K562 (cell line): ENCODE measurements around the gene CLCA1. TPM values are rescaled to one million over a fixed set of nuclear protein-coding genes. Genes with fewer than 3 reads are reported as not detected.

Experiments used
- ATAC-seq: fragments of 200-7000 bp; cut with Tn5 transposase; 3 replicates; pipeline ENCODE4 v1.9.1; 2020; ENCODE audit warnings: moderate library complexity
- Bru-seq: library from RNA; stranded (reverse); fragments of 400-500 nt; gene quantifications from one replicate; lab custom pipeline; 2021; lab: Mats Ljungman, UMichigan
- BruChase-seq, 2 experiments: library from RNA; stranded (reverse); fragments of 400-500 nt; gene quantifications; one replicate each; lab custom pipeline; 2021; lab: Mats Ljungman, UMichigan
- BruUV-seq: library from RNA; stranded (reverse); fragments of 400-500 nt; replicated peaks from 2 replicates; lab custom pipeline; 2021; lab: Mats Ljungman, UMichigan
- CTCF ChIA-PET: fragments of 300-600 bp; formaldehyde crosslinking; extraction: SDS; loops from one replicate; lab custom pipeline; 2021; ENCODE audit warnings: low intra/inter-chr PET ratio; lab: Yijun Ruan, JAX
- POLR2A ChIA-PET: fragments of 300-600, 350-650 bp; sonication (Branson Sonifier 250); formaldehyde crosslinking; extraction: SDS; loops from one replicate; lab custom pipeline; 2021; ENCODE audit warnings: antibody characterized with exemption, inconsistent platforms; lab: Yijun Ruan, JAX
- DNase-seq, 4 experiments: peaks; one replicate each; pipeline versions ENCODE4 v3.0.0 to v3.0.0-alpha.2; 2011 to 2018; ENCODE audit warnings: low spot score in 3 of 4, mixed read lengths in 3 of 4; ENCODE audit errors: extremely low read depth in 1 of 4
- FAIRE-seq: peaks from 2 replicates; lab custom pipeline; 2011; peaks lifted over from hg19 to GRCh38; lab: Jason Lieb, UNC
- H2AFZ ChIP-seq: 2 replicates; pipeline ENCODE4 v1.6.0; 2011; ENCODE audit warnings: low read depth, low read length, control low read depth, inconsistent platforms
- H3K27ac ChIP-seq: fragments of 200-600 bp; 3 replicates; pipeline ENCODE4 v1.8.0; 2011; ENCODE audit warnings: low read depth, mild to moderate bottlenecking, control low read depth, inconsistent platforms, low read length, moderate library complexity, mixed read lengths; ENCODE audit errors: extremely low read depth
- H3K27me3 ChIP-seq, 2 experiments: fragments of 300-600 bp in 1 of 2; 2 replicates in 1 of 2; 3 replicates in 1 of 2; pipeline versions ENCODE4 v1.6.0 to v1.8.0; 2011; ENCODE audit warnings: inconsistent platforms in 2 of 2, low read length in 2 of 2, mild to moderate bottlenecking in 1 of 2, mixed read lengths in 1 of 2, moderate library complexity in 1 of 2; ENCODE audit not compliant: control insufficient read depth in 2 of 2, insufficient read depth in 2 of 2
- H3K36me3 ChIP-seq: fragments of 300-600 bp; 3 replicates; pipeline ENCODE4 v1.8.0; 2011; ENCODE audit warnings: mild to moderate bottlenecking, low read length, inconsistent platforms; ENCODE audit not compliant: control insufficient read depth, insufficient read depth
- H3K4me1 ChIP-seq, 2 experiments: fragments of 200-600 bp in 1 of 2; replicated peaks in 1 of 2; 2 replicates in 1 of 2; 3 replicates in 1 of 2; pipeline versions ENCODE4 v1.5.1 to v1.8.0; 2011; ENCODE audit warnings: inconsistent platforms in 2 of 2, low read length in 2 of 2, mild to moderate bottlenecking in 1 of 2, mixed read lengths in 1 of 2, moderate library complexity in 1 of 2; ENCODE audit not compliant: control insufficient read depth in 2 of 2, insufficient read depth in 2 of 2
- H3K4me2 ChIP-seq: 2 replicates; pipeline ENCODE4 v1.6.1; 2011; ENCODE audit warnings: low read length, control low read depth, inconsistent platforms, mixed read lengths; ENCODE audit not compliant: insufficient read depth
- H3K4me3 ChIP-seq: fragments of 200-600 bp; sonication (generic), shearing (Covaris generic); 2 replicates; pipeline ENCODE4 v1.5.1; 2016; ENCODE audit warnings: control low read depth, inconsistent platforms
- H3K79me2 ChIP-seq: fragments of 200-600 bp; 3 replicates; pipeline ENCODE4 v1.8.0; 2011; ENCODE audit warnings: low read length, inconsistent platforms; ENCODE audit not compliant: control insufficient read depth, insufficient read depth
- H3K9ac ChIP-seq, 2 experiments: 2 replicates each; pipeline versions ENCODE4 v1.6.0 to v1.6.1; 2011; ENCODE audit warnings: low read depth in 2 of 2, low read length in 2 of 2, control low read depth in 1 of 2, inconsistent platforms in 1 of 2, mild to moderate bottlenecking in 1 of 2, mixed read lengths in 1 of 2; ENCODE audit not compliant: insufficient read depth in 1 of 2
- H3K9me1 ChIP-seq: one replicate; pipeline ENCODE4 v1.6.0; 2011; ENCODE audit warnings: inconsistent platforms, mild to moderate bottlenecking, low read length, moderate library complexity; ENCODE audit not compliant: control insufficient read depth, insufficient read depth
- H3K9me3 ChIP-seq: replicated peaks from 2 replicates; pipeline ENCODE4 v1.5.1; 2011; ENCODE audit warnings: low read depth, low read length, inconsistent platforms; ENCODE audit not compliant: control insufficient read depth, insufficient read depth
- H4K20me1 ChIP-seq: replicated peaks from 2 replicates; pipeline ENCODE4 v1.6.1; 2011; ENCODE audit warnings: low read length, inconsistent platforms, mixed read lengths; ENCODE audit not compliant: control insufficient read depth, insufficient read depth
- CBFA2T2 ChIP-seq: fragments of 450-650 bp; conservative IDR thresholded peaks from 2 replicates; pipeline ENCODE4 v1.6.1; 2017; ENCODE audit warnings: mild to moderate bottlenecking
- CREB1 ChIP-seq, 2 experiments: sonication (generic) in 1 of 2; formaldehyde crosslinking in 1 of 2; IDR thresholded peaks; 2 replicates each; pipeline versions ENCODE4 v1.6.1 to v1.8.0; 2012 to 2022; ENCODE audit warnings: inconsistent platforms in 1 of 2, mild to moderate bottlenecking in 1 of 2, missing genetic modification reagents in 1 of 2, moderate library complexity in 1 of 2
- GABPA ChIP-seq: fragments of 200-800 bp; sonication (Bioruptor generic); conservative IDR thresholded peaks from 2 replicates; pipeline ENCODE4 v1.6.1; 2016; ENCODE audit warnings: low read depth, missing genetic modification characterization, missing compliant biosample characterization
- GTF2A2 ChIP-seq: IDR thresholded peaks from 2 replicates; pipeline ENCODE4 v1.6.1; 2016; ENCODE audit warnings: mild to moderate bottlenecking, missing genetic modification characterization, missing compliant biosample characterization
- MTF1 ChIP-seq: fragments of 250-450 bp; sonication (Bioruptor Pico); IDR thresholded peaks from 2 replicates; pipeline ENCODE4 v1.9.0; 2021; ENCODE audit warnings: moderate library complexity, mild to moderate bottlenecking, inconsistent platforms, borderline replicate concordance
- RBM15 ChIP-seq: fragments of 200-400 bp; formaldehyde crosslinking; IDR thresholded peaks from 2 replicates; pipeline ENCODE4 v1.6.1; 2018; ENCODE audit warnings: mild to moderate bottlenecking, low read length, moderate library complexity; ENCODE audit not compliant: insufficient read depth
- RBM22 ChIP-seq: fragments of 200-400 bp; formaldehyde crosslinking; IDR thresholded peaks from 2 replicates; pipeline ENCODE4 v1.6.1; 2018; ENCODE audit warnings: low read length, low read depth; ENCODE audit not compliant: poor library complexity, severe bottlenecking
- TCF3 ChIP-seq: sonication (generic); formaldehyde crosslinking; IDR thresholded peaks from 2 replicates; pipeline ENCODE4 v1.4.0; 2020; ENCODE audit warnings: mild to moderate bottlenecking, missing genetic modification reagents
- TEAD4 ChIP-seq, 2 experiments: sonication (generic) in 1 of 2; formaldehyde crosslinking in 1 of 2; IDR thresholded peaks; 2 replicates each; pipeline versions ENCODE4 v1.6.1 to v1.8.0; 2012 to 2022; ENCODE audit warnings: borderline replicate concordance in 1 of 2, inconsistent platforms in 1 of 2, low read length in 1 of 2, mild to moderate bottlenecking in 1 of 2, missing genetic modification reagents in 1 of 2
- WGBS: fragments of 100-300 bp; shearing (Covaris generic); methylation state at CpG from one replicate; pipeline ENCODE4 v1.1.6; 2016; ENCODE audit warnings: low coverage, mixed read lengths; ENCODE audit not compliant: insufficient coverage; ENCODE audit errors: missing lambda C conversion rate; 5-methylcytosine and 5-hydroxymethylcytosine counted together
- in situ Hi-C: fragments of 300-500 bp; cut with MboI; formaldehyde crosslinking; loops from 4 replicates; pipeline ENCODE4 v1.15.0; 2018; ENCODE audit warnings: inconsistent platforms, mixed read lengths
- intact Hi-C: fragments of 100-400 bp; cut with micrococcal nuclease; formaldehyde crosslinking; loops from 2 replicates; pipeline ENCODE4 v1.14.2; 2022
- long read RNA-seq, 3 experiments: library from polyadenylated mRNA in 2 of 3; library from RNA in 1 of 3; unstranded in 2 of 3; stranded (forward) in 1 of 3; transcript quantifications; one replicate each; pipeline ENCODE4 v2.0.0, GENCODE V29; 2019 to 2022
- polyA minus RNA-seq, 3 experiments: library from RNA; depleted of rRNA, polyadenylated mRNA; stranded (reverse); fragments of >200 nt; gene quantifications; 2 replicates each; pipeline ENCODE4 v1.2.3, GENCODE V29; 2011
- polyA plus RNA-seq, 8 experiments: library from polyadenylated mRNA; depleted of rRNA in 4 of 8; stranded (reverse) in 5 of 8; unstranded in 3 of 8; fragments of >200 nt; fragmentation: Nextera tagmentation in 2 of 8; fragmentation: Illumina TruSeq in 1 of 8; extraction: Ambion mirVana in 2 of 8; extraction: Trizol in 1 of 8; gene quantifications; 2 replicates each; pipeline versions ENCODE4 v1.2.1 to v1.2.3, GENCODE V29; 2011 to 2014; ENCODE audit warnings: inconsistent platforms in 1 of 8, missing spikeins in 1 of 8
- total RNA-seq, 7 experiments: library from RNA; depleted of rRNA in 6 of 7; stranded (reverse); fragments of >200 nt in 6 of 7; fragmentation: Illumina TruSeq in 2 of 7; extraction: Trizol in 2 of 7; gene quantifications; 2 replicates each; pipeline versions ENCODE4 v1.2.1 to v1.2.3, GENCODE V29; 2011 to 2021; ENCODE audit warnings: low replicate concordance in 1 of 7
- TF ChIP-seq, protein P1 (sequence below): fragments of 150-350 bp; IDR thresholded peaks from 2 replicates; pipeline ENCODE4 v1.6.1; 2014; ENCODE audit warnings: low read depth, mild to moderate bottlenecking, low read length, borderline replicate concordance

CLCA1 gene, protein sequence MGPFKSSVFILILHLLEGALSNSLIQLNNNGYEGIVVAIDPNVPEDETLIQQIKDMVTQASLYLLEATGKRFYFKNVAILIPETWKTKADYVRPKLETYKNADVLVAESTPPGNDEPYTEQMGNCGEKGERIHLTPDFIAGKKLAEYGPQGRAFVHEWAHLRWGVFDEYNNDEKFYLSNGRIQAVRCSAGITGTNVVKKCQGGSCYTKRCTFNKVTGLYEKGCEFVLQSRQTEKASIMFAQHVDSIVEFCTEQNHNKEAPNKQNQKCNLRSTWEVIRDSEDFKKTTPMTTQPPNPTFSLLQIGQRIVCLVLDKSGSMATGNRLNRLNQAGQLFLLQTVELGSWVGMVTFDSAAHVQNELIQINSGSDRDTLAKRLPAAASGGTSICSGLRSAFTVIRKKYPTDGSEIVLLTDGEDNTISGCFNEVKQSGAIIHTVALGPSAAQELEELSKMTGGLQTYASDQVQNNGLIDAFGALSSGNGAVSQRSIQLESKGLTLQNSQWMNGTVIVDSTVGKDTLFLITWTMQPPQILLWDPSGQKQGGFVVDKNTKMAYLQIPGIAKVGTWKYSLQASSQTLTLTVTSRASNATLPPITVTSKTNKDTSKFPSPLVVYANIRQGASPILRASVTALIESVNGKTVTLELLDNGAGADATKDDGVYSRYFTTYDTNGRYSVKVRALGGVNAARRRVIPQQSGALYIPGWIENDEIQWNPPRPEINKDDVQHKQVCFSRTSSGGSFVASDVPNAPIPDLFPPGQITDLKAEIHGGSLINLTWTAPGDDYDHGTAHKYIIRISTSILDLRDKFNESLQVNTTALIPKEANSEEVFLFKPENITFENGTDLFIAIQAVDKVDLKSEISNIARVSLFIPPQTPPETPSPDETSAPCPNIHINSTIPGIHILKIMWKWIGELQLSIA
- 0.09 TPM in 1 of 2 replicates, not detected in the other for total RNA-seq (2011; cell fraction: chromatin; rRNA removed; ENCODE audit: low replicate concordance)
- 0.13 and 0.17 TPM in 2 replicates for total RNA-seq (2011; cell fraction: nucleolus; rRNA removed)
- total RNA-seq (2011; cell fraction: nucleoplasm; rRNA removed), result not detected in 2 replicates
- not detected in 2 replicates for total RNA-seq (2014; rRNA removed)
- not detected in 2 replicates for total RNA-seq (2014; rRNA removed; fragmentation: Illumina TruSeq; extraction: Trizol)
- total RNA-seq (2015; rRNA removed; fragmentation: Illumina TruSeq; extraction: Trizol), result not detected in 2 replicates
- total RNA-seq (2021), result 0.04 and 0.22 TPM in 2 replicates
- polyA plus RNA-seq (2011; rRNA removed), result 0.03 and 0.08 TPM in 2 replicates
- polyA plus RNA-seq (2011; cell fraction: cytosol; rRNA removed), result 0.03 TPM in 1 of 2 replicates, not detected in the other
- 0.09 TPM in 1 of 2 replicates, not detected in the other for polyA plus RNA-seq (2011; cell fraction: nucleus; rRNA removed)
- 0.07 TPM in 1 of 2 replicates, not detected in the other for polyA plus RNA-seq (2012)
- 0.08 TPM in 1 of 2 replicates, not detected in the other for polyA plus RNA-seq (2014; fragmentation: Illumina TruSeq; extraction: Trizol)
- polyA plus RNA-seq (2014; fragmentation: Nextera tagmentation; extraction: Ambion mirVana), result under 1 TPM in 1 of 2 experiments, not detected in 1; 0.03 TPM
- polyA plus RNA-seq (2014; rRNA removed), result not detected in 2 replicates
- 0.09 and 0.11 TPM in 2 replicates for polyA minus RNA-seq (2011; rRNA and poly(A)+ RNA removed)
- not detected in 2 replicates for polyA minus RNA-seq (2011; cell fraction: cytosol; rRNA and poly(A)+ RNA removed)
- polyA minus RNA-seq (2011; cell fraction: nucleus; rRNA and poly(A)+ RNA removed), result not detected in 2 replicates
- Bru-seq, nascent RNA, result percentile 3 among the genes with signal in this experiment
- not detected for BruChase-seq, experiment 1, labeled RNA remaining after a 2-hour chase
- percentile 3 among the genes with signal in this experiment for BruChase-seq, experiment 2, labeled RNA remaining after a 6-hour chase
- long read RNA-seq, experiment 1, result 0 reads
- long read RNA-seq, experiment 2, result 0 reads
- long read RNA-seq, experiment 3, result 0 reads

DNA sequence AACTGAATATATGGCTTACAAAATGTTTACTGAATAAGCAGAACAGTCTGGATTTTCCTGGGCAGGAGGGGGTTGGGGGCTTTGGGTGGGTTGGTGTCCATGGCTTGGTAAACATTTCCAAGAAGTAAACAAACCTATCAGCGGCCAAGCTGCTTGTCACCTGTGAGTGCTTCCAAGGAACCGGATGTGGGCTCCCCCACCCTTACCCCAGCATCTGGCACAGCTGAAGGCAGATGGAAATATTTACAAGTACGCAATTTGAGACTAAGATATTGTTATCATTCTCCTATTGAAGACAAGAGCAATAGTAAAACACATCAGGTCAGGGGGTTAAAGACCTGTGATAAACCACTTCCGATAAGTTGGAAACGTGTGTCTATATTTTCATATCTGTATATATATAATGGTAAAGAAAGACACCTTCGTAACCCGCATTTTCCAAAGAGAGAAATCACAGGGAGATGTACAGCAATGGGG, at the start of gene CLCA1:
Gene CLCA1 (plus strand): TSS at position 427 of the 477 bp plus-strand sequence. CDS start 45 bp downstream, at position 472.
- Histone ChIP-seq H2AFZ (no peak within 1 kb of the TSS), H3K36me3 (no peaks in the 10 kb centered on the region), H3K9me1 (no peaks in the 10 kb centered on the region), H3K4me1 (no peaks in the 10 kb centered on the region; a peak in 1 of 5 replicates), H3K9ac (no peak within 1 kb of the TSS), H4K20me1 (no peaks in the 10 kb centered on the region), H3K79me2 (no peaks in the 10 kb centered on the region), H3K4me2 (no peak within 1 kb of the TSS; the same call in 1 of the 2 replicates), H3K4me3 (no peak within 1 kb of the TSS), H3K27ac (no peak within 1 kb of the TSS), H3K9me3 (no peaks in the 10 kb centered on the region), H3K27me3 (no peaks in the 10 kb centered on the region; a peak in 1 of 5 replicates)
- ChIA-PET POLR2A (interaction anchor here (0.6 kb wide), 1 partner anchor 58 kb away, joined by 3 read pairs; no protein-coding TSS in a partner anchor), CTCF (no interaction called here)
- peak; percentile 44; the same call in 2 of the 3 replicates for ATAC-seq
- no TSS peak for BruUV-seq
- WGBS, result 8% methylated on average over 7 of the region's 7 CpGs
- intact Hi-C loops, result no loop called here
- in situ Hi-C loops, result no loop called here
- peak; percentile 20 to 35 (median 28) for DNase-seq
- no peak for FAIRE-seq
- no peak for TF ChIP-seq RBM15
- TF ChIP-seq, protein P1, sequence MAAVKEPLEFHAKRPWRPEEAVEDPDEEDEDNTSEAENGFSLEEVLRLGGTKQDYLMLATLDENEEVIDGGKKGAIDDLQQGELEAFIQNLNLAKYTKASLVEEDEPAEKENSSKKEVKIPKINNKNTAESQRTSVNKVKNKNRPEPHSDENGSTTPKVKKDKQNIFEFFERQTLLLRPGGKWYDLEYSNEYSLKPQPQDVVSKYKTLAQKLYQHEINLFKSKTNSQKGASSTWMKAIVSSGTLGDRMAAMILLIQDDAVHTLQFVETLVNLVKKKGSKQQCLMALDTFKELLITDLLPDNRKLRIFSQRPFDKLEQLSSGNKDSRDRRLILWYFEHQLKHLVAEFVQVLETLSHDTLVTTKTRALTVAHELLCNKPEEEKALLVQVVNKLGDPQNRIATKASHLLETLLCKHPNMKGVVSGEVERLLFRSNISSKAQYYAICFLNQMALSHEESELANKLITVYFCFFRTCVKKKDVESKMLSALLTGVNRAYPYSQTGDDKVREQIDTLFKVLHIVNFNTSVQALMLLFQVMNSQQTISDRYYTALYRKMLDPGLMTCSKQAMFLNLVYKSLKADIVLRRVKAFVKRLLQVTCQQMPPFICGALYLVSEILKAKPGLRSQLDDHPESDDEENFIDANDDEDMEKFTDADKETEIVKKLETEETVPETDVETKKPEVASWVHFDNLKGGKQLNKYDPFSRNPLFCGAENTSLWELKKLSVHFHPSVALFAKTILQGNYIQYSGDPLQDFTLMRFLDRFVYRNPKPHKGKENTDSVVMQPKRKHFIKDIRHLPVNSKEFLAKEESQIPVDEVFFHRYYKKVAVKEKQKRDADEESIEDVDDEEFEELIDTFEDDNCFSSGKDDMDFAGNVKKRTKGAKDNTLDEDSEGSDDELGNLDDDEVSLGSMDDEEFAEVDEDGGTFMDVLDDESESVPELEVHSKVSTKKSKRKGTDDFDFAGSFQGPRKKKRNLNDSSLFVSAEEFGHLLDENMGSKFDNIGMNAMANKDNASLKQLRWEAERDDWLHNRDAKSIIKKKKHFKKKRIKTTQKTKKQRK, result no peak
- TF ChIP-seq RBM22, result no peak
- TF ChIP-seq CREB1 (IDR thresholded peaks at IDR 0.05), result no peak
- TF ChIP-seq CREB1 (CRISPR knock-in tag; IDR thresholded peaks at IDR 0.05), result no peak
- TF ChIP-seq TEAD4 (IDR thresholded peaks at IDR 0.05; ENCODE audit: low read length), result peak; percentile 41; the same call in 1 of the 2 replicates
- no peak for TF ChIP-seq TEAD4 (CRISPR knock-in tag; IDR thresholded peaks at IDR 0.05; ENCODE audit: borderline replicate concordance)
- TF ChIP-seq GTF2A2, result no peak
- TF ChIP-seq CBFA2T2, result peak; percentile 23; the same call in 1 of the 2 replicates
- peak; percentile 36; the same call in 1 of the 2 replicates for TF ChIP-seq TCF3 (CRISPR knock-in tag)
- TF ChIP-seq GABPA (tag), result peak; percentile 54
- TF ChIP-seq MTF1, result no peak
